ENCODE data around the gene C17orf100. TPM values are rescaled to one million over a fixed set of nuclear protein-coding genes. Genes with fewer than 3 reads are reported as not detected.

The C17orf100 gene
- total and polyA plus RNA-seq, 9 of the 15 experiments (the other 6 are each of a cell fraction or from before 2014, with no cell fraction given), result 0.04 to 1.7 (median 0.43) TPM

GRCh38 chr17:6667516-6667915 is 16.0 kb downstream of the C17orf100 start:
- no TSS peak for BruUV-seq (replicated peaks)
- Histone ChIP-seq H3K9ac (ENCODE audit: insufficient read depth in 1 of 2, low read depth in 2 of 2, low read length in 2 of 2) (no peak overlapping the region), H3K4me1 (replicated peaks in 1 of 2; ENCODE audit: control insufficient read depth in 2 of 2, insufficient read depth in 2 of 2, low read length in 2 of 2) (no peaks in the 10 kb centered on the region; a peak in 1 of 5 replicates), H3K9me1 (ENCODE audit: control insufficient read depth, insufficient read depth, low read length) (no peaks in the 10 kb centered on the region), H3K27me3 (ENCODE audit: control insufficient read depth in 2 of 2, insufficient read depth in 2 of 2, low read length in 2 of 2) (peaks cover 6 to 39% of the 10 kb centered on the region in 2 experiments; a peak in 4 of 5 replicates), H2AFZ (ENCODE audit: low read depth, low read length) (no peak overlapping the region), H3K4me2 (ENCODE audit: insufficient read depth, low read length) (no peak overlapping the region), H3K27ac (ENCODE audit: extremely low read depth, low read depth, low read length) (no peak overlapping the region), H4K20me1 (replicated peaks; ENCODE audit: control insufficient read depth, insufficient read depth, low read length) (no peaks in the 10 kb centered on the region), H3K79me2 (ENCODE audit: control insufficient read depth, insufficient read depth, low read length) (no peaks in the 10 kb centered on the region), H3K36me3 (ENCODE audit: control insufficient read depth, insufficient read depth, low read length) (no peaks in the 10 kb centered on the region), H3K4me3 (no peak overlapping the region), H3K9me3 (replicated peaks; ENCODE audit: control insufficient read depth, insufficient read depth, low read depth, low read length) (no peaks in the 10 kb centered on the region)
- no peak for ATAC-seq
- POLR2A ChIA-PET, result no interaction called here
- in situ Hi-C loops (cut with MboI) (loop anchor here (5.0 kb wide), 1 partner anchor 340 kb away; no protein-coding TSS in a partner anchor), intact Hi-C loops (cut with micrococcal nuclease) (loop anchor here (2.0 to 5.0 kb wide), 3 partner anchors 175 to 345 kb away; partner anchors contain the start of gene RNASEK)
- CTCF ChIA-PET (ENCODE audit: low intra/inter-chr PET ratio), result no interaction called here
- DNase-seq (ENCODE audit: extremely low read depth in 1 of 4, low spot score in 3 of 4), result no peak
- 4% methylated on average over 5 of the region's 6 CpGs for WGBS (ENCODE audit: insufficient coverage, low coverage, missing lambda C conversion rate)
- no peak for TF ChIP-seq PRPF4 (IDR thresholded peaks at IDR 0.05; ENCODE audit: insufficient read depth, low read depth, low read length, poor library complexity, severe bottlenecking)
- TF ChIP-seq ATF6 (CRISPR knock-in tag; IDR thresholded peaks at IDR 0.05), result no peak
- no peak for TF ChIP-seq LEF1 (IDR thresholded peaks at IDR 0.05)
- no peak for TF ChIP-seq ZC3H4 (CRISPR knock-in tag; IDR thresholded peaks at IDR 0.05; ENCODE audit: borderline replicate concordance)
- TF ChIP-seq ZBTB40 (IDR thresholded peaks at IDR 0.05), result 0 out of 2 replicates have a peak, but pooled peaks have one; percentile 49
- no peak for TF ChIP-seq ZBTB40 (CRISPR knock-in tag; IDR thresholded peaks at IDR 0.05)
- no peak for TF ChIP-seq ZFX (CRISPR knock-in tag; IDR thresholded peaks at IDR 0.05)
- no peak for TF ChIP-seq HMG20A (CRISPR knock-in tag; conservative IDR thresholded peaks at IDR 0.05)
- TF ChIP-seq NR2C1 (IDR thresholded peaks at IDR 0.05), result no peak
- no peak for TF ChIP-seq NR2C1 (tag; IDR thresholded peaks at IDR 0.05)
- FAIRE-seq, result no peak

Measured in K562 (cell line).